GM21367 (cell line): Measurements from ENCODE around the gene MRGPRX2.

Source experiments
- ATAC-seq: cut with Tn5 transposase; IDR thresholded peaks from one replicate; pipeline ENCODE4 v1.9.1; 2021; ENCODE audit not compliant: unreplicated experiment

MRGPRX2 gene

DNA sequence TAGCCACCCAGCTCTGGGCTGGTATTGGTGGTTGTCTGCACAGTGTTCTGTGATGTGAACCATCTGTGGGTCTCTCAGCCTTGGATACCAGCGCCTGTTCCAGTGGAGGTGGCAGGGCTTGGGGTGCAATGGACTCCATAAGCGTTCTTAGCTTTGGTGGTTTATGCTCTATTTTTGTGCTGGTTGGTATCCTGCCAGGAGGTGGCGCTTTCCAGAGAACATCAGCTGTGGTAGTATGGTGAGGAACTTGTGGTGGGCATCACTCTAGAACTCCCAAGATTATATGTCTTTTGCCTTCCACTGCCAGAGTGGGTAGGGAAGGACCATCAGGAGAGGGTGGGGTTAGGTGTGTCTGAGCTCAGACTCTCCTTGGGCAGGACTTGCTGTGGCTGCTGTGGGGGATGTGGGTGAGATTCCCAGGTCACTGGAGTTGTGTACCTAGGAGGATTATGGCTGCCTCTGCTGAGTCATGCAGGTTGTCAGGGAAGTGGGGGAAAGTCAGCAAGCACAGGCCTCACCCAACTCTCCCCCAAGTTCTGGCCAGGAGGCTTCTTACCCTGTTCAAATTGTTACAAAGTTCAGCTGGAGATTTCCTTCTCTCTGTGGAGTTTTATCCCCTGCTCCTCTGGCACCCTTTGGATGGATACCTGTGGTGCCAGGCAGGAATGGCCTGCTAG, 47.2 kb downstream of the MRGPRX2 start:
- no peak for ATAC-seq

DNA sequence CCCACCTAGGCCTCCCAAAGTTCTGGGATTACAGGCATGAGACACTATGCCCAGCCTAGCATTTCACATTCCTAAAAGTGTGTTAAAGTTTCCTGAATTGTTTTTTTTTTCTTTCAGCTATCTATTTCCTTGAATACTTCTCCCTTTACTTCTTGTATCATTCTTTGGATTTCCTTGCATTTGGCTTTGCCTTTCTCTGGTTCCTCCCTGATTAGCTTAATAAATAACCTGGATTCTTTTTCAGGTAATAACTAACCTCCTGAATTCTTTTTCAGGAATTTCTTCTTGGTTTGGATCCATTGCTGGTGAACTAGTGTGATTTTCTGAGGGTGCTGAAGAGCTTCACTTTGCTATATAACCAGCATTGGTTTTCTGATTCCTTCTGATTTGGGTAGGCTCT, 47.9 kb downstream of the MRGPRX2 start:
- ATAC-seq: no peak
